Activated CD4-positive, alpha-beta T cell treated with anti-CD3 and anti-CD28 coated beads, Interleukin-2, amount 10 ng/mL, durations not matched to agents 7 days and 5 days (primary cell): ENCODE data around the gene FBLIM1. TPM values are rescaled to one million over a fixed set of nuclear protein-coding genes. Genes with fewer than 3 reads are reported as not detected.

Experiments
- total RNA-seq, 2 experiments: library from RNA; stranded (reverse); gene quantifications; one replicate each; pipeline ENCODE4 v1.2.3, GENCODE V29; 2021

FBLIM1 gene
- total RNA-seq, 2 experiments from 2014 or later, result 0.12 TPM; not detected in 1

Other genes with a start within 250 kb of the FBLIM1 start
- 10 to 100 TPM; 11.3 to 13.4 TPM for gene CASP9, start 234.6 kb upstream of the FBLIM1 start, total RNA-seq
- 10 to 100 TPM; 18.8 to 19.6 TPM for gene DNAJC16, start 231.9 kb upstream of the FBLIM1 start, total RNA-seq
- gene AGMAT, start 173.7 kb upstream of the FBLIM1 start, total RNA-seq, result 10 to 100 TPM; 17.0 to 17.6 TPM
- 10 to 100 TPM; 31.0 to 33.5 TPM for gene DDI2, start 141.3 kb upstream of the FBLIM1 start, total RNA-seq
- 10 to 100 TPM; 52.7 to 56.0 TPM for gene PLEKHM2, start 74.5 kb upstream of the FBLIM1 start, total RNA-seq
- gene SLC25A34, start 22.5 kb upstream of the FBLIM1 start, total RNA-seq, result 1 to 10 TPM; 1.8 to 2.2 TPM
- gene TMEM82, start 16.3 kb upstream of the FBLIM1 start, total RNA-seq, result not detected
- gene UQCRHL, start 48.9 kb downstream of the FBLIM1 start, total RNA-seq, result 1 to 10 TPM; 1.1 to 1.8 TPM
- gene SPEN, start 88.9 kb downstream of the FBLIM1 start, total RNA-seq, result 10 to 100 TPM; 65.1 to 65.2 TPM
- gene ZBTB17, start 217.3 kb downstream of the FBLIM1 start, total RNA-seq, result 10 to 100 TPM; 34.8 to 38.8 TPM
- not detected for gene SRARP, start 245.4 kb downstream of the FBLIM1 start, total RNA-seq